Measurements from ENCODE around the gene C9.

C9 gene

DNA sequence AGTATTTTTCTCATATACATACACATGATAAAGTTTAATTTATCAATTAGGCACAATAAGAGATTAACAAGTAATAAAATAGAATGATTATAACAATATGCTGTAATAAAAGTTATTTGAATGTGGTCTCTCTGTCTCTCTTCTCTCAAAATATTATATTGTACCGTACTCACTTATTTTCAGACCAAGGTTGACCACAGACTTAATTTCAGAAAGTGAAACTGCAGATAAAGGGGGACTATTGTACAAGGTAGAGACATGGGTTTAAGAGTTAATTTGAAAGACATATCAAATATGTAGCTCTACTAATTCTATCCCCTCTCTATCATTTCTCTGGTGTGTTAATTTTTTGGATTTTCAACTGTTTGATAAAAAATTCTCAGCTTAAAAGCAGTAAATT is 20.0 kb upstream of the C9 start:
- TF ChIP-seq, protein P1, sequence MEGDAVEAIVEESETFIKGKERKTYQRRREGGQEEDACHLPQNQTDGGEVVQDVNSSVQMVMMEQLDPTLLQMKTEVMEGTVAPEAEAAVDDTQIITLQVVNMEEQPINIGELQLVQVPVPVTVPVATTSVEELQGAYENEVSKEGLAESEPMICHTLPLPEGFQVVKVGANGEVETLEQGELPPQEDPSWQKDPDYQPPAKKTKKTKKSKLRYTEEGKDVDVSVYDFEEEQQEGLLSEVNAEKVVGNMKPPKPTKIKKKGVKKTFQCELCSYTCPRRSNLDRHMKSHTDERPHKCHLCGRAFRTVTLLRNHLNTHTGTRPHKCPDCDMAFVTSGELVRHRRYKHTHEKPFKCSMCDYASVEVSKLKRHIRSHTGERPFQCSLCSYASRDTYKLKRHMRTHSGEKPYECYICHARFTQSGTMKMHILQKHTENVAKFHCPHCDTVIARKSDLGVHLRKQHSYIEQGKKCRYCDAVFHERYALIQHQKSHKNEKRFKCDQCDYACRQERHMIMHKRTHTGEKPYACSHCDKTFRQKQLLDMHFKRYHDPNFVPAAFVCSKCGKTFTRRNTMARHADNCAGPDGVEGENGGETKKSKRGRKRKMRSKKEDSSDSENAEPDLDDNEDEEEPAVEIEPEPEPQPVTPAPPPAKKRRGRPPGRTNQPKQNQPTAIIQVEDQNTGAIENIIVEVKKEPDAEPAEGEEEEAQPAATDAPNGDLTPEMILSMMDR (IDR thresholded peaks at IDR 0.05): no peak

DNA sequence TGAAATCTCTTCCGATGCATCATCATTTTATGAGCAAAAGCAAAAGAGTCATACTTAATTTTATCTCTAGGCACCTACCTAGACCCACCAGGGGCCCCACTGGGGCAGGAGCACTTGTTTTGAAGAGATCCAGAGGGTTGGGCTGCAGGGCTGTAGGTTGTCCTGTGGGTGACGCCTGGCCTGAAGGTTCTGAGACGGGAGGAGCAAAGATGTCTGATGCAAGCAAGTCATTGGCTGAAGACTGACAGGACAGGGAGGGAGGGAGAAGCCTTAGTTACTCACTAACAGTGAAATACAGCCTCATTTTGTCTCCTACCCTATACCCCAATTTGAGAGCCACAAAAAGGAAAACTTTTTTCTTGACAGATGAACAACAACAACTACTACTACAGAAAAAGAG is 17.1 kb upstream of the C9 start:
- TF ChIP-seq, protein P1 (IDR thresholded peaks at IDR 0.05): no peak

DNA sequence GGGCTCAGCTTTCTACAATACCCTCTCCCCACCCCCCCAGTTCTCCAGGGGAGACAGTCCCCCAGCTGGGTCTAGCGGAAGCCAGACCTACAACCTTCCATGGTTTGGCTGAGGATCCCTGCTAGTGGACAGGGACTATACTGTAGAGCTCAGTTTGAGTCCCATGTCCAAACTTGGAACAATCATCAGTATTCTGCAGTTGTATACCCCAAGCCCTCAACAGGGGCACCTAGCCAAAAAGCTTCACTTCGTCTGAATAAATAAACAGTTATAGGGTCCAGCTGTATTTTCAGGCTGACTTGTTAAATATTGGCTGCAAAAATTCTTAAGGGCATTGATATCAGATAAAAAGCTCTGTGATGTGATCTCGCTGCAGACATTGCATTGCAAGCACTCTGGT is 15.4 kb upstream of the C9 start:
- TF ChIP-seq, protein P1 (IDR thresholded peaks at IDR 0.05): no peak

DNA sequence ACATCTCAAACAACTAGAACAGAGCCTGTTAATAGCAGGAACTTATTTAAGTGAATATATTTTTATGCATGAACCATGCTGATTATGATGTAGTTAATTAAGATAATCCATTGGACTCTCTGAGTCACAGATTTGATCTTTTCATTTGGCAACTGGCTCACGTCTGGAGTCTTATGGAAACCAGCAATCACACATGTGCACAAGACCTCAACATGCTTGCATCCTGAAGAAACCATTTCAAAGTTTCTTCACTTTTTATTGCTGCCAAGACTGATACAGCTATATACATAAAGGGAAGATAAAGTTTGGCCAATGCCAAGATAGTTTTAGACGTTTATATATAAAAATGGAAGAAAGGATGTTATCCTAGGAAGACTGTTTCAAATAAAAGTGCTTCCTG is 13.3 kb upstream of the C9 start:
- TF ChIP-seq, protein P1 (IDR thresholded peaks at IDR 0.05): no peak

DNA sequence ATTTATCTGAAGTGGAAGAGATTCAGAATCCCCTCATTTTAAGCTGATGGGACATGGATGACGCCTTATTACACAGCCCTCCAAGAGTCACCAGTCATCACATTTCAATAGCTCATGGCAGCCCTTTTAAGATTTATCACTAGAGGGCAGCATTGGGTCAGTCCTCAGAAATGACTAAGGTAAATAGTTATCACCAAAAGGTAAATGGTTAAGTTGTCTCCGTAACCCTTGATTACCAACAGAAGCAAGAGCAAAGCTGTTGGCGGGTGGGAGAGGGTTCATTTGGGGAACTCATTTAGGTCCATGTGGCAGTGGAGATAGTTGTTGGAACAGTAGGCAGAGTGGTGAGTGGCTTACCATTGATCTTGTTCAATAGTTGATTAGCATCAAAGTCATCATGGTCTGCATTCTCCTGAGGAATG is 12.0 kb upstream of the C9 start:
- TF ChIP-seq, protein P1 (IDR thresholded peaks at IDR 0.05): peak; percentile 84

DNA sequence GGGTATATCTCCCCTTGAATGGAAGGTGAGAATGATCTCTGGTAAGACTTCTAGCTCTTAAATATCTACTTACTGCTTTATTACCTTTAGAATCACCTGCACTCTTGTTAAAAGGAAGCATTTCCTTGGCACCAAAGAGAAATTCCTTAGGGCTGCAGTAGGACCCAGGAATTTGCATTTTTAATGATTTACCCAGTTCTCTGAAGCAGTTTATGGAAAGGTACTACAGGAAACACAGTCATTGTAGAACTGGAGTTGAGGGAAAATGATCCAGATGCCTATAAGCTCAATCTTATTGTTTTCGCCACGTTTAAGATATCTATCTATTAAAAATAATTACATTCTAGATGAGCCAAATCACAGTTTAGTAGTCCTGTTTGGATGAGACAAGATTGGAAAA is 9.5 kb upstream of the C9 start:
- TF ChIP-seq, protein P1 (IDR thresholded peaks at IDR 0.05): no peak

DNA sequence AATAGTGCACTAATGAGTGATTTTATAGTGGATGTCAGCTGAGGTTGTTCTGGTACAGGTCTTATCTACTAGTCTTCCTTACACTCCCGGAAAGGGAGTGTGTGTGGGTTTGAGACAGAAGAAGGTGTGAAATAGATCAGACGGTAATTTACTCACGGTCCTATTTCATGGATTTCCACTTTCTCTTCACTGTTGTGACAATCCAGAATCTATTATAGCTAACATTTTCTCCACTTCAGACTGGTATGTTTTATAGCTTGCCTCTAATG is 7.0 kb upstream of the C9 start:
- TF ChIP-seq, protein P1 (IDR thresholded peaks at IDR 0.05): no peak

DNA sequence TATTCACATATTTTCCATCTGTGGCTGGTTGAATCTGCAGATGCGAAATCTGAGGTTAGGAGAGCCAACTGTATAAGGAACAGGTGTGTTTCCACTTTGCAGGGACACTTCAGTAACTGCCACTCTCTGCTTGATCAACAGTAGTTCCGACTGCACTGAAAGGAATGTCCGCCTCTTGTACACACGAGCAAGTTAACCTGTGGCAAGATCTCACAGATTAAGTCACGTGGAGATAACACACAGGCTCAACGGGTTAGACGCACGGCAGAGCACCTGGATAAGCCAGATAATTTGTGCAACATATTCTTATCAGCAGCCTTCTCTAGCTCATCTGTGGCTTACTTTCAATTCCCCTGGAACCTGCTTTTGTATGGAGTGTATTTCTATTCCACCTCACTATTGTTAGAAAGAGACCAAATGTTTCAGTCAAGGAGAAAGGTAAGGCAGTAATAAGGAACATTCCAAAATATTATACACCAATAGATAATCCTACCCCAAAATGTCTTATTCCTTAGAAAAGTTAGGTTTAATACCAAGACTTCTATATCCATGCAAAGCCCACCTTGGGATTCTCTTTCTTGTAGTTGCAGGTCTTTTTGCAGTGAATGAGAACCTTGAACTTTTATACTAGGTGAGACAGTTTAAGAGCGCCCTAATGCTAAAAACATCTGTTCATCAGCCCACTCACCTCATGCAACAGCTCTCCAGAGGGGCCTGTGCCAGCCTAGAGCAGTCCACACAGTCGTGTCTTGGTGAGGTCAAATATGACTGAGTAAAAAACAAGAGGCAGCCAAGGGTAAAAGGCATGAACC is 6.5 kb upstream of the C9 start:
- TF ChIP-seq, protein P1 (IDR thresholded peaks at IDR 0.05): no peak

Measured in LNCAP (cell line).